ENCODE data around the gene SORCS2.

Gene SORCS2

DNA sequence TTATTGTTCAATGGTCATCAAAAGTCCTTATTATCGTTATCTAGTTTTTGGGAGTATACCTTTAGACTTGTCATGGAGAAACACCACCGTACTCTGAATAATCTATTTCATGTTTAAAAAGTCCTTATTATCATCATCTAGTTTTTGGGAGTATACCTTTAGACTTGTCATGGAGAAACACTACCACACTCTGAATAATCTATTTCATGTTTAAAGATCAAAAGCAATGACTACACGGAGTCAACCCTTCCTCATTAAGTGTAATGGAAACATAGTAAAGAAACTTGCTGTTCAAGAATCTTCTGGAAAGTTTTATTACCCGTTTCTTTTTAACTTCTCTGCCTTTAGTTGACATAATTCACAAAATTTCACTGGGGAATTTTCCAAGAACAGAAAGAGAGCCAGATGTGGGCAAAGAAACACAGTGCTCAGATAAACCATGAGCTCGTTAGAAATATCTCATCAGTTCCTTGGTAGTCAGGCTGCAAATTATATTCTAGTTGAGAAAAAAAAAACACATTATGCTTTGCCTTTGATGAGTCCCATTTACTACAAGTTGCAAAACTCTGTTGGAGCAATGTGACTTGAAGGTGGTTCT lies 588.5 kb downstream of the SORCS2 start:
- DNase-seq, result no peak

DNA sequence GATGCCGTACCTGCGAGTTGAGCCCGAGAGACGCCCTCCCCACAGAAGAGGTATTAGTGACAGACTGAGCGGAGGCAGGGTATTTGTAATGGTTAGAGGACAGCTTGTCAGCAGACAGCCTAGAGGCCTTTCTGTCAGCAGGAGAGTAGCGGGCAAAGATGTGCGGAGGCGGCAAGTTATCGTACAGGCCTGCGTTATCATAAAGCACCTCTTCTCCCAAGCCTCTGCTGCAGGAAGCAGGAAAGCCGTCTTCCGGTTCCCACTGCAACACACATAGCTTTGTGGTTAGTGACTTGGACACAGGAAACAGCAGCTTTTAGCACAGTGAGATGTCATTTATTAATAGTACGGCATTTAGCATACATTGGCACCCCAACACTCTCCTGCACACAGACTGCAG lies 589.0 kb downstream of the SORCS2 start:
- no peak for DNase-seq

GRCh38 chr4:7781993-7782392 lies 589.7 kb downstream of the SORCS2 start:
- no peak for DNase-seq

- DNase-seq, result no peak
Observed at GRCh38 chr4:7782783-7783182, 590.4 kb downstream of the SORCS2 start.

DNA sequence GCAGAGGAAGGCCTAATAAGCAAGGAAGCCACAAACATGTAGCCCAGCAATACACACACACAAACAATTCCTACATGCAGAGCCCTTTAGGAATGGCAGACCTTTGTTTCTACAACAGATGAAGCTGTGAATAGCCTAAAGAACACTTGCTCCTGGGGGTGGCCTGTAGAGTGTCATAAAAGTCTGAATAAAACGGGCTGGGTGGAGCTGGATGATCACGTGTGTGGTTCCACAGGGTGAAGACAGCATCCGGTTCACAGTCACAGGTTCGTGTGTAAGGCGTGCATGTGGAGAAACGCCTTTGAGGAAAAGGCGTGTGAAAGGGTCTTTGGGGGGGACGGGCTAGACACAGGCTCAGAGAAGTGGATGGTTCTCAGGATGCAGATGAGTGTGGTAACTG lies 591.2 kb downstream of the SORCS2 start:
- no peak for DNase-seq

- no peak for DNase-seq
Observed at GRCh38 chr4:7784131-7784870, 592.0 kb downstream of the SORCS2 start.

GRCh38 chr4:7785017-7785416 lies 592.7 kb downstream of the SORCS2 start:
- DNase-seq, result no peak

GRCh38 chr4:7786040-7786439 lies 593.7 kb downstream of the SORCS2 start:
- DNase-seq, result no peak

GRCh38 chr4:7786517-7786916 lies 594.2 kb downstream of the SORCS2 start:
- no peak for DNase-seq

DNA sequence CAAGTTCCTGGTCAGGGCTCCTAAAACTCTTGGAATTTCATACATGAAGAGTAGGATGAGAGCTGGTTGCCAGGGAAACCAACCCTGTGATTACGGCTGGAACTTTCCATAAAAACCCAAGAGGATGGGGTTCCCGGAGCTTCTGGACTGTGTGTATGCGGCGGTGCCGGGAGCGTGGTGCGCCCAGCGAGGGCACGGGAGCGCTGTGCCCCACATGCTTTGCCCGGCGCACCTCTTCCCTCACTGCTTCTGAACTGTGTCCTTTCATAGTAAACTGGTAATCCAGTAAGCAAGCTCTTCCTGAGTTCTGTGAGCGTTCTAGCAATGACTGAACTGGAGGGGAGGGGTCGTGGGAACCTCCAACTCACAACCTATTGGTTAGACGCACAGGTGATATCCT lies 594.7 kb downstream of the SORCS2 start:
- no peak for DNase-seq

DNA sequence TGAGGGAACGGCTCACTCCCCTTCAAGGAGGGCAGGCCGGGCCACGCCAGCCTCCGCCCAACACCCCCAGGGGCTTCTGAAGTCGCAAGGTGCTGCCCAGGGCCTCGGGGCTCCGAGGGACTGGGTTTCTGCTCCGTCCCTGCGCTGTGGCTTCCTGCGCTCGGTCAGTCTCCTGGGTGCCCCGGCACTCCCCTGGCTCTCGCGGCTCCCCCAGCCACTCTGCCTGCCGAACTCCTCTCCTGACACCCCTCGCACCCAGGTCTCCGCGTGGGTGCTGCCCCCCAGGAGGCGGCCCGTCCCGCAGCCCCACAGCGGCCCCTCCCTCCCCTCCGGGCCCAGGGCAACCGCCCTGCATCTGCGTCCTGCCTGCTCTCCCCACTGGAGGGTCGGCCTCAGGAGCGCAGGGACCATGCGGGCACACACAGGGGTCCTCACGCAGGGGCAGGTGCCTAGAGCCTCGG lies 595.4 kb downstream of the SORCS2 start:
- DNase-seq, result no peak

DNA sequence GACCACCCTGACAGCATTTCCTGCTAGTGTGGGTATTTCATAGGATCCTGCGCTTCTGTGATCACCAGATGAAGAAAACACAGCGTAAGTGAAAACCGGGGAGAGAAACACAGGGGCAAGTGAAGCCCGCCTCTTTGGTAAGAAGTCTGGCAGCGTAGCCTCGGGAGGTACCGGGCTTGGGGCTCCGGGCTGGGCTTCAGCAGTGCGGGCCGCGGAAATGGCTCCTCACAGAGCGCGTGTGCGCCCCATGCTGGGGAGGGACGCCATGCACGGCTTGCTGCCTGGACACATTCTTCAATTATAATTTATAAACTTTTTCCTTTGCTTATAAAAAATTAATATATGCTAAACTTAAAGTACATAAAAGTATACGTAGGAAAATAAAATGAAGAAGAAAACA lies 595.9 kb downstream of the SORCS2 start:
- no peak for DNase-seq

DNA sequence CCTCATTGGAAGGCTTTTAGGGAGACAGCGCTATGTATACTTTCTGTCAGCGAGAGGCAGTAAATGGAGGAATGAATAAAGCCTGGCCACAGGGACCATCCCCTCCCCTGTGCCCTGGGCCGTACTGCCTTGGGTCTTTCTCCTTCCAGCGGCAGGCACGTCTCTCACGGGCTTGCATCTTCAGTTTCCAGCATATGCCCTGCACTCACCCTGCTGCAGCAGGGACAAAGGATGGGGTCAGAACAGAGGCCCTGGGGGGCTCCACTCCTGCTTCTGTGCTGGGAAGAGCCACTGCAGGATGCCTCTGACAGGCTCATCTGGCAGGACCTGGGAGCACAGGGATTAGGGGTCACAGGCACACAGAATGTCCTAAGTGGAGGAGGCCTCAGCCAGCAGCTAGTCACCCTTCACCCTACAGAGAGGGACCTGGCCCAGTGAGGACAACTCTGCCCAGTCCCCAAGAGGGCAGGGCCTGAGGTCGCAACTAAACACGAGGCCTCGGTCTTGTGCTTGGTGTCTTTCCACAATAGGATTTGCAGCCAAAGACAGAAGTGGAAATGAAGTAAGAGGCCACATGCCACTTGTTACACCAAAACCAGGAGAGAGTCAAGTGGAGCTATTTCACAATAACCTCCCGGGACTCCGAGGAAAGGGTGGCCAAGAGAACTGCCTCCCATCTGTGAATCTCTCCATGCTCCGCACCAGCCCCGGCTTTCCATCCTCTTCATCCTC lies 596.5 kb downstream of the SORCS2 start:
- no peak for DNase-seq

GRCh38 chr4:7790023-7790422 lies 597.7 kb downstream of the SORCS2 start:
- DNase-seq, result no peak

DNA sequence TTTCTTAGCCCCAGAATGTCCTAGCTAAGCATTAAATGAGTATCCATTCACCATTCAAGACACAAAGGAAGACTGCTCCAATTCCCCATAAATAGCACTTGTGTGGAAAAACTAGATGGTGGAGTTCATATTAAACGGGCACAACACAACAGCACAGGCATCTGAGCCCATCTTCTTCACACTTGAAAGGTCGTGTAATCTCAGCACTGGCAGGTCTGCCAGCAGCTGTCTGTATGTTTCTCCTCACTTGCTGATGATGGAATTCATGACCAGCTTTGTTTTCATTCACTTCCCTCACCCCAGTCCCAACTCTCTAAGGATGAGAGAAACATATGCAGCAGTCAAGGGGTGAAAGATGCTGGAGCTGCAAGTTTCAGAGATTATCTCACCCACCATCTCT lies 598.7 kb downstream of the SORCS2 start:
- no peak for DNase-seq
